ENCODE data around the gene HES4.

HES4 gene, protein sequence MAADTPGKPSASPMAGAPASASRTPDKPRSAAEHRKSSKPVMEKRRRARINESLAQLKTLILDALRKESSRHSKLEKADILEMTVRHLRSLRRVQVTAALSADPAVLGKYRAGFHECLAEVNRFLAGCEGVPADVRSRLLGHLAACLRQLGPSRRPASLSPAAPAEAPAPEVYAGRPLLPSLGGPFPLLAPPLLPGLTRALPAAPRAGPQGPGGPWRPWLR

DNA sequence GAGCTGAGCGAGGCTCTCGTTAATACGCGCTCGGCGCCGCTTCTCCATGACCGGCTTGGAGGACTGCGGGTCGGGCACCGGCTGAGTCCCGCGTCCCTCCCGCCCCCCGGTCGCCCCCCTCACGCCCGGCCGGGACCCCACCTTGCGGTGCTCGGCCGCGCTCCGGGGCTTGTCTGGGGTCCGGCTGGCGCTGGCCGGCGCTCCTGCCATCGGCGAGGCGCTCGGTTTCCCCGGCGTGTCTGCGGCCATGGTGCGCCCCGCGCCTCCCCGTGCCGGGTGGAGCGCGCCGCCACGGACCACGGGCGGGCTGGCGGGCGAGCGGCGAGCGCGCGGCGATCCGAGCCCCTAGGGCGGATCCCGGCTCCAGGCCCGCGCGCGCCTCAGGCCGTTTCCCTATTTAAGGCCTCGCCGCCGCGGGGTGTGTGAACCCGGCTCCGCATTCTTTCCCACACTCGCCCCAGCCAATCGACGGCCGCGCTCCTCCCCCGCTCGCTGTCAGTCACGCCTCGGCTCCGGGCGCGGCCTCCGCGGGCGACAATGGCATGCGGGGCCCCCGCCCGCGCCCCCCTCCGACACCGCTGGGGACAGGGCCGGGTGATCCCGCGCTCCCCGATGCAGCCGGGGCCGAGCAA is at the start of gene HES4:
Gene HES4, minus strand, starts transcription at position 373 of the 632 bp plus-strand sequence. Its CDS starts 124 bp downstream, at position 249.
- DNase-seq: peak; percentile 69

- DNase-seq: no peak
Observed at GRCh38 chr1:1048765-1049164, 48.9 kb upstream of the HES4 start.

DNA sequence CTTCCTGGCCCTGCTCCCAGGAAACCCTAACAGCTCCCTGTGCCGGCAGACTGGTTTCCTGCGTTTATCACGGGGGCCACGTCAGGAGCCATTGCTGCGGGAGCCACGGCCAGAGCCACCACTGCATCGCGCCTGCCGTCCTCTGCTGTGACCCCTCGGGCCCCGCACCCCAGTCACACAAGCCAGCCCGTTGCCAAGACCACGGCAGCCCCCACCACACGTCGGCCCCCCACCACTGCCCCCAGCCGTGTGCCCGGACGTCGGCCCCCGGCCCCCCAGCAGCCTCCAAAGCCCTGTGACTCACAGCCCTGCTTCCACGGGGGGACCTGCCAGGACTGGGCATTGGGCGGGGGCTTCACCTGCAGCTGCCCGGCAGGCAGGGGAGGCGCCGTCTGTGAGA is 48.1 kb upstream of the HES4 start:
- no peak for DNase-seq

GRCh38 chr1:1047407-1047806 is 47.5 kb upstream of the HES4 start:
- DNase-seq: no peak

DNA sequence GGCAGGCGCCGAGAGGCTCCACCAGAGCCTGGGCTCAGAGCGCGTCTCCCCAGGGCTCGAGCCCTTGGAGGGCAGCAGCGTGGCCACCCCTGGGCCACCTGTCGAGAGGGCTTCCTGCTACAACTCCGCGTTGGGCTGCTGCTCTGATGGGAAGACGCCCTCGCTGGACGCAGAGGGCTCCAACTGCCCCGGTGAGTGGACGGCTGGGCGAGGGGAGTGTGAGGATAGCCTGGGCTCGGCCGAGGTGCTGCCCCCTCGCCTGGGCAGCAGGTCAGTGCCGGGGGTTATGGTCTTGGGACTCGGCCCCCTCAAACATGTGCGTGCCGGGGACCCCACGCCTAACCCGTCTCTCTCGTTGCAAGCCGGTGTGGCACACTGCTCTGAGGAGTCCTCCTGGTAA is 46.9 kb upstream of the HES4 start:
- DNase-seq: no peak

DNA sequence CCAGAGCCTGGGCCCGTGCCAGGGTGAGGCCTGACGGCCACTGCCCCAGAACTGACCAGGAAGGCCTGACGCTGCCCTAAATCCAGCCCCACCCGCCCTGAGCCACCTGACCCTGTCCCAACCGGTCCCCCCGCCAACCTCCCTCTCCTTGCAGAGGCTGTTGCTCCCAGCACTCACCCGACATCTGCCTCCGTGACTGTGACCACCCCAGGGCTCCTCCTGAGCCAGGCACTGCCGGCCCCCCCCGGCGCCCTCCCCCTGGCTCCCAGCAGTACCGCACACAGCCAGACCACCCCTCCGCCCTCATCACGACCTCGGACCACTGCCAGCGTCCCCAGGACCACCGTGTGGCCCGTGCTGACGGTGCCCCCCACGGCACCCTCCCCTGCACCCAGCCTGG is 46.3 kb upstream of the HES4 start:
- DNase-seq: no peak

GRCh38 chr1:1045129-1045528 is 45.2 kb upstream of the HES4 start:
- no peak for DNase-seq

DNA sequence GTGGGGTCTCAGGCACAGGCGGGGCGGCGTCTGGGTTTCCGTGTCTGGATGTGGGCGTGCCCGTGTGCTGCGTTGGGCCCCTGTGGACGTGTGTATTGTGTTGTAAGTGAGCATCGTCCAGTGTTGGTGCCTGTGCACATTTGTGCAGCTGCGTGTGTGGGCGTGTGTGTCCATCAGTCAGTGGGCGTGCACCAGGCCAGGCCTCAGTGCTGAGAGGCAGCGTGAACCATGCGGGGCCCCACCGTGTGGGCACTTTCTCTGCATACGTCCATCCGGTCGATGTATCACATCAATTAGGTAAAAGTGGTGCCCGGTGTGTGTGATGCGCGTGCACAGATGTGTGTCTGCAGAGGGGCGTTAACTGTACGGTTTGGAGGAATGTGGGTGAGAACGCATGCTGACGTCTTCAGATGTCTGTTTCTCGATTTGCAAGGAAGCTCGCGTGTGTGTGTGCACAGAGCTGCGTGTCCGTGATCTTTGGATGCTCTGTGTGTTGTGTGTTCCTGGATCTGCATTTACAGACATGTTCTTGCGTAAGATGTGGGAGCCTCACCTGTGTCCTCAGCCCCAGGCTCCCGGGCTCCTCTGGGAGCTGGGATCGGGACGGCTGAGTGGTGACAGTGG is 44.7 kb upstream of the HES4 start:
- DNase-seq: no peak

DNA sequence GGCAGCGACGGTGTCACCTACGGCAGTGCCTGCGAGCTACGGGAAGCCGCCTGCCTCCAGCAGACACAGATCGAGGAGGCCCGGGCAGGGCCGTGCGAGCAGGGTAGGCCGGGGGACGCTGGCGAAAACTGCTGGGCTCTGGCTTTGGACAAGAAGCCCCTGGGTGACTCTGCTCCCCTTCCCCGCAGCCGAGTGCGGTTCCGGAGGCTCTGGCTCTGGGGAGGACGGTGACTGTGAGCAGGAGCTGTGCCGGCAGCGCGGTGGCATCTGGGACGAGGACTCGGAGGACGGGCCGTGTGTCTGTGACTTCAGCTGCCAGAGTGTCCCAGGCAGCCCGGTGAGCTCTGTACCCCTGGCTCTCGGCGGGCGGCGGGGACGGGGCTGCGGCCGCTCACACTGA is 44.0 kb upstream of the HES4 start:
- DNase-seq: no peak

DNA sequence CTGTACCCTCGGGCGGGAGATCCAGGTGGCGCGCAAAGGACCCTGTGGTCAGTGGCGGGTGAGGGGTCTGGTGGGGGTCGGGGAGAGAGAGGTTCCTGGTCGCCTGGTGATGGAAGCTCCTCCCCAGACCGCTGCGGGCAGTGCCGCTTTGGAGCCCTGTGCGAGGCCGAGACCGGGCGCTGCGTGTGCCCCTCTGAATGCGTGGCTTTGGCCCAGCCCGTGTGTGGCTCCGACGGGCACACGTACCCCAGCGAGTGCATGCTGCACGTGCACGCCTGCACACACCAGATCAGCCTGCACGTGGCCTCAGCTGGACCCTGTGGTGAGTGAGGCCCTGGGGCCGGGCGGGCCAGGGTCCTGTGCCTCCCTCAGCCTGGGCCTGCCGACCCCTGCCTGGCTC is 43.5 kb upstream of the HES4 start:
- no peak for DNase-seq

DNA sequence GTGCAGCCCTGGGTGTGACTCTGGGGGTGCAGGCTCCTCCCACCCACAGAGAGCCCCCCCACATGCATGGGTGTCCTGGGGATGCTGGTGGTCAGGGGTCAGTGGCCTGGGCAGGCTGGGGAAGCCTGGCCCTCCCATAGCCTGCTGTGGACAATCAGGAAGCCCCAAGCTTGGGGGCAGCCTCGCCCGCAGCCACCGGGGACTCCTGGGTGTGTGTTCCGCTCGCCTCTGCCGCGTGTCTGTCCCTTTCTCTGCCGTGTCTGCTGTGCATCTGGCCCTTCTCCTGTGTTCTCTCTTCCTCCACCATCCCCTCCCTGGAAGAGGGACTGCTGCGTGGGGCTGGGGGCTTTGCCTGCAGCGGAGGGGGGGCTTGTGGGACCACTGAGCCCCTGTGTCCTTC is 42.9 kb upstream of the HES4 start:
- DNase-seq: no peak

DNA sequence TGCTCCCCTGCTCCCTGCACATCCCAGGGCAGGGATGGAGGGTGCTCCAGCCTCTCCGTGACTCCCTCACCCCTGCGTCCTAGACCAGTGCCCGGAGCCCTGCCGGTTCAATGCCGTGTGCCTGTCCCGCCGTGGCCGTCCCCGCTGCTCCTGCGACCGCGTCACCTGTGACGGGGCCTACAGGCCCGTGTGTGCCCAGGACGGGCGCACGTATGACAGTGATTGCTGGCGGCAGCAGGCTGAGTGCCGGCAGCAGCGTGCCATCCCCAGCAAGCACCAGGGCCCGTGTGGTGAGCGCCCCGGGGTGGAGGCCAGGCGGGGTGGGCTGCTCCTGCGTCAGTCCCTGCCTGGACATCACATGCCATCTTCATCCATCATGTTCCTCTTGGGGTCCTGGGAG is 42.0 kb upstream of the HES4 start:
- DNase-seq: no peak

- no peak for DNase-seq
Observed at GRCh38 chr1:1041092-1041523, 41.2 kb upstream of the HES4 start.

DNA sequence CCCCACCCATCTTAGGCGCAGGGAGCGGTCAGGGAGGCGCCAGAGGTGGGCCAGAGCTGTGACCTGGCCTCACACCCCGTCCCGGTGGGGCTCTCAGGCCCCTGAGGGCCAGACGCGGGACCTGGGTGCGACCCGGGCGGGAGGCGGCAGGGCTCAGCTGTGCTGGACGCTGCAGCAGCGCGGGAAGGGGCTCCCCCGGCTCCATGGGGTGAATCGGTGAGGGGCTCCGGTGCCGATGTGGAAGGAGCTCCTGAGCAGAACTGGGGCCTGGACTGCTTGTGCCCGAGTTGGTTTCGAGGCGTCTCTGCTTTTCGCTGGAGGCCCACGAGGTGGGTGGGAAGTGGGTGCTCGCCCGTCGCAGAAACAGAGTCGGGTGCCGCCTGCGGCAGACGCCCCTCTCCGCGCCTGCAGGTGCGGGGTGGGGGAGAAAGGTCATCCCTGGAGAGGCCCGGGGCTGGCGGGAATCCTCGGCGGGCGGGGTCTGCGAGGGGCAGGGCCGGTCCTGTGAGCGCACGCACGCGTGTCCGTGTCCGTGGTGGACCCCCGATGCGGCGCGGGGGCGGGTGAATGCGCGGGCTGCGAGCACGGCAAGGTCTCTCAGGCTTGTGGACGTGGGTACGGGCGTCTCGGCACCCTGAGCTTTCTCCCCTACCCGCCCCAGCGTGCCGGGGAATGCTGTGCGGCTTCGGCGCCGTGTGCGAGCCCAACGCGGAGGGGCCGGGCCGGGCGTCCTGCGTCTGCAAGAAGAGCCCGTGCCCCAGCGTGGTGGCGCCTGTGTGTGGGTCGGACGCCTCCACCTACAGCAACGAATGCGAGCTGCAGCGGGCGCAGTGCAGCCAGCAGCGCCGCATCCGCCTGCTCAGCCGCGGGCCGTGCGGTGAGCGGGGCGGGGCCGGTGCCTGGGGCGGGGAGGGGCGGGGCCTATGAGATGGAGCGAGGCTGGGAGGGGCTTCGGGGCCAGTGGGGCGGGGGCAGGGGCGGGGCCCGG is 40.4 kb upstream of the HES4 start:
- DNase-seq: peak; percentile 83

- no peak for DNase-seq
Observed at GRCh38 chr1:1039145-1039910, 39.4 kb upstream of the HES4 start.

GRCh38 chr1:1038694-1039093 is 38.8 kb upstream of the HES4 start:
- no peak for DNase-seq

DNA sequence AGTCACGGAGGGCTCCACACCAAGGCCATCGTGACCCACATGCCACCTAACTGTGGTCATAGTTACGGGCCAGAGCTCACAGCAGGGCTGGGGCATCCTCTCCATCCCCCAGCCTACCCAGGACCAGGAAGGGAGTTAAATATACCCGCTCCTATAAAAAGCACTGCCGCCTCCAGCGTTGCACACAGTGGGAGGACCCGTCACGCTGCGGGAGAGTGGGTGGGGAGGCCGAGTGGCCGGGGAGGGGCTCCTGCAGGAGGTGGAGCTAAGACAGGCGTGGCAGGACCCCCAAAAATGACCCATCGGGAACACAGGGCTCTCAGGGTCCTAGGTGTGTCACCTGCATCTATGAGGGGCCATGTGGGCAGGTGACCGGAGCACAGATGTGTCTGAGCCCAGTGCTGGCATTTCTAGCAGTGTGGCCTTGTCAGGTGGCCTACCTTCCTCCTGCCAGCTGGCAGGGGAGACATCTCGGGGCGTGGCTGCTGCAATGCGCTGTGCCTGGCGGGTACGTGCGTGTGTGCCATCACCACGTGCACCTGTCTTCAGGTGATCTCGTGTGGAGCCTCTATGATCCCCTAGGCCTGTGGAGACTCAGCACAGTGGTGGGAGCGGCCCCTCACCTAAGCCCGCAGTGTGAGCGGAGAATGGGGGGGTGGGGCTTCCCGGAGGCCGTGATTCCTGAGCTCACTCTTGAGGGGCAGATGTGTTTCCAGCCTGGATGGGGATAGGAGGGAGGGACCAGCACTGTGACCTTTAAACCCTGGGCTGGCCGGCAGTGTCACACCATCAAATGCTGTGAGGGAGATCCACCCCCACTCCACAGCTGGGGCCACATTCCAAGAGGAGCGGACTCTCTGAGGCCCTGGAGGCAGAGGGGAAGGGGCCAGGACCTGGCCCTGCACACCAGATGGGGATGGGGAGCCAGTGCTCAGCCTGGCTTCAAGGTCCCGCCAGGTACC is 37.8 kb upstream of the HES4 start:
- no peak for DNase-seq

GRCh38 chr1:1035291-1035943 is 35.5 kb upstream of the HES4 start:
- no peak for DNase-seq

- no peak for DNase-seq
Observed at GRCh38 chr1:1034439-1034781, 34.5 kb upstream of the HES4 start.

GRCh38 chr1:1033731-1034438 is 34.0 kb upstream of the HES4 start:
- no peak for DNase-seq
